CD4-positive, alpha-beta T cell (primary cell): Measurements from ENCODE around the gene LHFPL3. TPM values are rescaled to one million over a fixed set of nuclear protein-coding genes. Genes with fewer than 3 reads are reported as not detected.

Source experiments
- ATAC-seq: fragments of 200-7000 bp; cut with Tn5 transposase; one replicate; pipeline ENCODE4 v1.10.0; 2022; ENCODE audit warnings: mild to moderate bottlenecking; ENCODE audit not compliant: poor library complexity
- CTCF ChIA-PET: fragments of 350-600 bp; sonication (Branson Sonifier 250); formaldehyde crosslinking; loops from one replicate; lab custom pipeline; 2021; ENCODE audit warnings: antibody characterized with exemption, inconsistent platforms; lab: Charles Lee
- POLR2A ChIA-PET: fragments of 350-600 bp; sonication (Branson Sonifier 250); formaldehyde crosslinking; loops from one replicate; lab custom pipeline; 2021; ENCODE audit warnings: antibody characterized with exemption, inconsistent platforms; lab: Charles Lee
- DNase-seq, 14 experiments: peaks; one replicate each; pipeline ENCODE4 v3.0.0-alpha.2; 2013 to 2020; ENCODE audit warnings: mixed read lengths in 2 of 14
- H3K27ac ChIP-seq, 2 donors: one replicate each; pipeline versions ENCODE4 v1.5.1 to v1.7.0; 2013; ENCODE audit warnings: low read length in 2 of 2, low read depth in 1 of 2, mild to moderate bottlenecking in 1 of 2
- H3K27me3 ChIP-seq, 2 experiments: 1 replicate in 1 of 2; 2 replicates in 1 of 2; pipeline versions ENCODE4 v1.6.1 to v1.7.0; 2013; ENCODE audit warnings: low read length in 2 of 2, control low read depth in 1 of 2, mild to moderate bottlenecking in 1 of 2, moderate library complexity in 1 of 2; ENCODE audit not compliant: insufficient read depth in 2 of 2, control insufficient read depth in 1 of 2
- H3K36me3 ChIP-seq: one replicate; pipeline ENCODE4 v1.6.1; 2013; ENCODE audit warnings: low read length, control low read depth; ENCODE audit not compliant: insufficient read depth
- H3K4me1 ChIP-seq: one replicate; pipeline ENCODE4 v1.6.1; 2013; ENCODE audit warnings: low read length, control low read depth; ENCODE audit not compliant: insufficient read depth
- H3K4me3 ChIP-seq: one replicate; pipeline ENCODE4 v1.5.1; 2013; ENCODE audit warnings: mild to moderate bottlenecking, low read length, moderate library complexity
- H3K9me3 ChIP-seq, 2 experiments: 1 replicate in 1 of 2; 2 replicates in 1 of 2; pipeline versions ENCODE4 v1.6.1 to v1.7.0; 2013; ENCODE audit warnings: low read length in 2 of 2, mild to moderate bottlenecking in 2 of 2, control low read depth in 1 of 2, moderate library complexity in 1 of 2; ENCODE audit not compliant: control insufficient read depth in 1 of 2, insufficient read depth in 1 of 2
- H3K27ac Mint-ChIP-seq: one replicate; pipeline ENCODE4 v1.8.0; 2020; ENCODE audit warnings: mixed read lengths
- H3K27me3 Mint-ChIP-seq: one replicate; pipeline ENCODE4 v1.8.0; 2021; ENCODE audit warnings: mixed read lengths
- H3K36me3 Mint-ChIP-seq: one replicate; pipeline ENCODE4 v1.8.0; 2021; ENCODE audit warnings: low read depth, mixed read lengths
- H3K4me1 Mint-ChIP-seq: one replicate; pipeline ENCODE4 v1.8.0; 2021; ENCODE audit warnings: low read depth, mixed read lengths
- H3K4me3 Mint-ChIP-seq: one replicate; pipeline ENCODE4 v1.8.0; 2020; ENCODE audit warnings: mild to moderate bottlenecking, mixed read lengths
- H3K9me3 Mint-ChIP-seq: one replicate; pipeline ENCODE4 v1.8.0; 2020; ENCODE audit warnings: mixed read lengths
- intact Hi-C, 2 experiments: fragments of 100-400 bp; cut with DNase I in 1 of 2; cut with micrococcal nuclease in 1 of 2; formaldehyde crosslinking; loops; one replicate each; pipeline versions ENCODE4 v1.15.1 to v1.9.0; 2023 to 2025; cut with DNase I, micrococcal nuclease
- total RNA-seq, 174 experiments: library from RNA in 2 of 174; stranded (reverse) in 2 of 174; gene quantifications; one replicate each; pipeline ENCODE4 v1.2.3 and lab custom pipeline; 2021 to 2026
- TF ChIP-seq, protein P1 (sequence below): fragments of 200-600 bp; IDR thresholded peaks from one replicate; pipeline ENCODE4 v1.8.0; 2022; ENCODE audit warnings: antibody characterized with exemption, mild to moderate bottlenecking

Gene LHFPL3
- total RNA-seq, 2 experiments from 2014 or later: not detected

DNA sequence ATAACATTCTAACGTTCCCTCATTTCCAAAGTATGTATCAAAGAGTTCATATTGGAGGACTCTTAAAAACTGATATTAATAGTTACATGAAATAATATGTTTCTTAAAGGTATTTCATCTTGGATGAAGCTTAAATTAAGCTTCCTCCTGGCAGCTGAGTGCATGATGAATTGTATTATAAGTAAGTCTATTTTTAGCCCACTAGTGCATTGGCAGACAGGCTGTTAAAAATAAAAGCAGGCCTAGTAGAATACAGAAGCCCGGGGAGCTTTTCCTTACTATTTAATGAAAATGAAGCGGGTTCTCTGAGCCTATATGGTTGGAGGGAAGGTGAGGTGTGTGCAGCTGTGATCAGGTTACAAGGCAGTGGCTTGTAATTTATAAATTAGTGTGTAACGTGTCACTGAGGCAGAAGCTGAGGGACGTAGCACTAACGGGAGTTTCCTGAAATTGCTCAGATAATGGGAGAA, 554.9 kb downstream of the LHFPL3 start:
- Histone ChIP-seq H3K27ac (no peak overlapping the region), H3K27me3 (no peaks in the 10 kb centered on the region), H3K36me3 (no peaks in the 10 kb centered on the region), H3K4me1 (peaks cover 5% of the 10 kb centered on the region), H3K9me3 (no peaks in the 10 kb centered on the region), H3K4me3 (no peak overlapping the region)
- no peak for DNase-seq
- TF ChIP-seq, protein P1, sequence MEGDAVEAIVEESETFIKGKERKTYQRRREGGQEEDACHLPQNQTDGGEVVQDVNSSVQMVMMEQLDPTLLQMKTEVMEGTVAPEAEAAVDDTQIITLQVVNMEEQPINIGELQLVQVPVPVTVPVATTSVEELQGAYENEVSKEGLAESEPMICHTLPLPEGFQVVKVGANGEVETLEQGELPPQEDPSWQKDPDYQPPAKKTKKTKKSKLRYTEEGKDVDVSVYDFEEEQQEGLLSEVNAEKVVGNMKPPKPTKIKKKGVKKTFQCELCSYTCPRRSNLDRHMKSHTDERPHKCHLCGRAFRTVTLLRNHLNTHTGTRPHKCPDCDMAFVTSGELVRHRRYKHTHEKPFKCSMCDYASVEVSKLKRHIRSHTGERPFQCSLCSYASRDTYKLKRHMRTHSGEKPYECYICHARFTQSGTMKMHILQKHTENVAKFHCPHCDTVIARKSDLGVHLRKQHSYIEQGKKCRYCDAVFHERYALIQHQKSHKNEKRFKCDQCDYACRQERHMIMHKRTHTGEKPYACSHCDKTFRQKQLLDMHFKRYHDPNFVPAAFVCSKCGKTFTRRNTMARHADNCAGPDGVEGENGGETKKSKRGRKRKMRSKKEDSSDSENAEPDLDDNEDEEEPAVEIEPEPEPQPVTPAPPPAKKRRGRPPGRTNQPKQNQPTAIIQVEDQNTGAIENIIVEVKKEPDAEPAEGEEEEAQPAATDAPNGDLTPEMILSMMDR: no peak
- ATAC-seq: no peak
- CTCF ChIA-PET: interaction anchor here (0.6 to 3.4 kb wide), 14 partner anchors 9 to 97 kb away, joined by 3 to 61 read pairs (median 4); no protein-coding TSS in a partner anchor
- H3K4me1 Mint-ChIP-seq: peaks cover 14% of the 10 kb centered on the region
- H3K36me3 Mint-ChIP-seq: no peaks in the 10 kb centered on the region
- H3K27me3 Mint-ChIP-seq: no peaks in the 10 kb centered on the region
- POLR2A ChIA-PET: interaction anchor here (0.8 to 1.3 kb wide), 3 partner anchors 25 to 37 kb away, joined by 3 to 8 read pairs (median 3); no protein-coding TSS in a partner anchor
- H3K27ac Mint-ChIP-seq: no peak overlapping the region
- H3K9me3 Mint-ChIP-seq: no peaks in the 10 kb centered on the region
- intact Hi-C loops: loop anchor here in 1 of 2 experiments (1.0 to 5.0 kb wide), 2 partner anchors 34 to 604 kb away; no protein-coding TSS in a partner anchor
- no peak overlapping the region for H3K4me3 Mint-ChIP-seq

DNA sequence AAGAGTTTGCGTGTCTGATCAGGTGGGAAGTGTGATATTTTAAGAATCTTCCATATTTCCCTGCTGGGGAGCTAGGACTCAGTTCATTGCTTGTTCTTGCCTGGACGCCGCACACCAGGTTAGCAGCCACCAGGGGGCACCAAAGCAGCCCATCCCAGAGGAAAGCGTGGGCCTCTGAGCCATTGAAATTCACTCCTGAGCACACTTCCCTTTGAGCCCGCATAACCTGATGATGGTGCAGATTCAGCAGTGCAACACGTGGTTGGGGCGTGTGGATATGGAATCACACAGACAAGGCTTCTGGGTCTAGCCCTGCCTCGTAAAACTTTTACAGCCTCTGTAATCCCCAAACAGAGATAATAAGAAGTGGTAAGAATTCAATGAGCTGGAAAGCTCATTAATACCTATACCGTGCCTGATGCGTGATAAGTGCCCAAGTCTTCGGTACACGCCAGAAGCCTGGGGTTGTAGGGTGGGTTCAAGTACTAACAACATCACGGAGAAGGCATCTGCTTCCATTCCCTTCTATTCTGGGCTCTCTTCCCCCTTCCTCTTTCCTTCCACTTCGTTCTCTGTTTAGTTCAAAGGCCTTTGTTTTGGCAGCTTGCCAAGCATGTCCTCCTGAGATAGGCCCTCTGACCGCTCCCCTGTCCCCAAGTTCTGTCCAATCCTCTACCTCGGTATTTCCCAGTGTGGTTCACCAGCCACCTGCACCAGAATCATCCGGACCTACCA, 555.5 kb downstream of the LHFPL3 start:
- no peak overlapping the region for H3K4me3 ChIP-seq

DNA sequence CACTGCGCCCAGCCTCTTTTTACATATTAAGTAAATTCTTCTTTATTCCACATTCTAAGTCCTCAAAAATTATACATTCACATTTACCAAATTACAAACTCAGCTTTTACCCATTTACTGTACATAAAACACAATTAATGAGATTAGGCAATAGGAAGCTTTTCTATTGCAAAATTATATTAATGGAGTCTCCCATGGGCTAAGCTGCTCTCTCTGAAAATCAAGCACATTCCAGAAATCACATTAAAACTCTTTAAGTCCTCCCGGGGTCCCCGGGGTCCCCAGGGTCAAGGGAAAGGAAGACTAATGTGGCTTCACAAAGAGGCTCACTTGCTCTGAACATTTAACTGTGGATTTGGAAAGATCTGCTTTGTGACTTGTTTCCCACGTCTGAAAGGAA, 558.2 kb downstream of the LHFPL3 start:
- peaks cover 10% of the 10 kb centered on the region for H3K4me1 Mint-ChIP-seq

More for the DNA sequence above, 555.5 kb downstream of the LHFPL3 start:
- Mint-ChIP-seq H3K27me3 (no peaks in the 10 kb centered on the region), H3K27ac (no peak overlapping the region), H3K4me3 (no peak overlapping the region), H3K4me1 (peaks cover 10% of the 10 kb centered on the region), H3K36me3 (no peaks in the 10 kb centered on the region), H3K9me3 (no peaks in the 10 kb centered on the region)
- ChIA-PET CTCF (interaction anchor here (0.6 to 3.4 kb wide), 14 partner anchors 9 to 97 kb away, joined by 3 to 61 read pairs (median 4); no protein-coding TSS in a partner anchor), POLR2A (interaction anchor here (0.6 to 1.3 kb wide), 4 partner anchors 26 to 971 kb away, joined by 3 to 8 read pairs (median 3); no protein-coding TSS in a partner anchor)
- DNase-seq (peak; percentile 49 to 88 (median 70)), ATAC-seq (peak; percentile 92)
- TF ChIP-seq, protein P1: peak; percentile 93
- no peaks in the 10 kb centered on the region for H3K27me3 ChIP-seq
- no peaks in the 10 kb centered on the region for H3K36me3 ChIP-seq
- no peaks in the 10 kb centered on the region for H3K9me3 ChIP-seq
- peaks cover 5% of the 10 kb centered on the region for H3K4me1 ChIP-seq
- H3K27ac ChIP-seq: no peak overlapping the region
- intact Hi-C loops: loop anchor here (1.0 to 5.0 kb wide), 3 partner anchors 33 to 603 kb away; no protein-coding TSS in a partner anchor

More for the DNA sequence above, 558.2 kb downstream of the LHFPL3 start:
- Histone ChIP-seq H3K4me3 (no peak overlapping the region), H3K27ac (no peak overlapping the region), H3K27me3 (no peaks in the 10 kb centered on the region), H3K9me3 (no peaks in the 10 kb centered on the region), H3K4me1 (peaks cover 5% of the 10 kb centered on the region), H3K36me3 (no peaks in the 10 kb centered on the region)
- no peak overlapping the region for H3K27ac Mint-ChIP-seq
- H3K4me3 Mint-ChIP-seq: no peak overlapping the region
- CTCF ChIA-PET: no interaction called here
- H3K9me3 Mint-ChIP-seq: no peaks in the 10 kb centered on the region
- ATAC-seq: no peak
- intact Hi-C loops: no loop called here
- no peaks in the 10 kb centered on the region for H3K27me3 Mint-ChIP-seq
- H3K36me3 Mint-ChIP-seq: no peaks in the 10 kb centered on the region
- TF ChIP-seq, protein P1: no peak
- POLR2A ChIA-PET: no interaction called here
- no peak for DNase-seq
